Gastrocnemius medialis (tissue), 4 donors: ENCODE measurements around the gene CACNA1C.

Experiments
- POLR2A ChIP-seq, 2 donors: fragments of 450-650 bp; IDR thresholded peaks; one replicate each; pipeline ENCODE4 v1.6.1; 2017; ENCODE audit warnings: antibody characterized with exemption in 2 of 2, mild to moderate bottlenecking in 2 of 2, moderate library complexity in 2 of 2
- TF ChIP-seq, protein P1 (sequence below), 5 experiments: fragments of 450-650 bp in 3 of 5; fragments of 200-600 bp in 2 of 5; sonication (generic) in 2 of 5; IDR thresholded peaks in 4 of 5; conservative IDR thresholded peaks in 1 of 5; 1 replicate in 4 of 5; 2 replicates in 1 of 5; pipeline ENCODE4 v1.5.1; 2016 to 2019; ENCODE audit warnings: antibody characterized with exemption in 5 of 5, mild to moderate bottlenecking in 3 of 5, moderate library complexity in 3 of 5

DNA sequence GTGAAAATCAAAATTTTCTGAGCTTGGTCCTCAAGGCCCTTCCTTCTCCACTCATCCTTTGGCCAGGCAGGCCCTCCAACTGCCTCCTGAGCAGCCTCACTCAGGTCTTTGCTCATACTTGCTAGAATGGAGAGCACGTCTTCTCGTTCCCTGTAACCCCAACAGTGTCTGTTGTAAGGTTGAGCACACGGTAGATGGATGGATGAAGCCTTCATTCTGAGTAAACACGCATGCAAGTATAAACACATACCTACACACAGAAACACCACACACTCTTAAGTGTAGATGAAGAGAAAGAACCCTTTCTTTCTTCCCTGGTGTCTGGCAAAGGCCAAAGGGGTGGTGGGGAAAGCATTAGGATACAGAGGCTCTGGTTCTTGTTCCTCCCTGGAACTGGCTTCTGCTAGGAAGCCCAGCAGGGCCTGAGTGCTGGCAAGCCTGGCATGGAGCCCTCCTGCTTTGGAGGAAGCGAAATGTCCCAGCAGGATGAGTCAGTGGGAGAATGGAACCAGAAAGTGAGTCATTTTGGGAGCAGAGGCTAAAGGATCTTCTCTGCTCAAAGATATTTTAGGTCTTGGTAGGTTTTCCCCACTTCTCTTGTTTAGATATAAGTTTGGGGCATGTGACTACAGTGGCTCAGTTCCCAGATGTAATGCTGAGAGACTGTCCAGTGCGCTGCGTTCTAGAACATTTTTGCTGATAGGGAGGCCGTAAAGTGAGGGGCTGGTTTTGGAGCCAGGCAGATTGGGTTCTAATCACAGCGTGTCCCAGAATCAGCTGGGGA, 127.4 kb downstream of the CACNA1C start:
- TF ChIP-seq, protein P1, sequence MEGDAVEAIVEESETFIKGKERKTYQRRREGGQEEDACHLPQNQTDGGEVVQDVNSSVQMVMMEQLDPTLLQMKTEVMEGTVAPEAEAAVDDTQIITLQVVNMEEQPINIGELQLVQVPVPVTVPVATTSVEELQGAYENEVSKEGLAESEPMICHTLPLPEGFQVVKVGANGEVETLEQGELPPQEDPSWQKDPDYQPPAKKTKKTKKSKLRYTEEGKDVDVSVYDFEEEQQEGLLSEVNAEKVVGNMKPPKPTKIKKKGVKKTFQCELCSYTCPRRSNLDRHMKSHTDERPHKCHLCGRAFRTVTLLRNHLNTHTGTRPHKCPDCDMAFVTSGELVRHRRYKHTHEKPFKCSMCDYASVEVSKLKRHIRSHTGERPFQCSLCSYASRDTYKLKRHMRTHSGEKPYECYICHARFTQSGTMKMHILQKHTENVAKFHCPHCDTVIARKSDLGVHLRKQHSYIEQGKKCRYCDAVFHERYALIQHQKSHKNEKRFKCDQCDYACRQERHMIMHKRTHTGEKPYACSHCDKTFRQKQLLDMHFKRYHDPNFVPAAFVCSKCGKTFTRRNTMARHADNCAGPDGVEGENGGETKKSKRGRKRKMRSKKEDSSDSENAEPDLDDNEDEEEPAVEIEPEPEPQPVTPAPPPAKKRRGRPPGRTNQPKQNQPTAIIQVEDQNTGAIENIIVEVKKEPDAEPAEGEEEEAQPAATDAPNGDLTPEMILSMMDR (IDR thresholded peaks at IDR 0.05 in 4 of 5, conservative IDR thresholded peaks at IDR 0.05 in 1 of 5), result no peak
- TF ChIP-seq POLR2A (IDR thresholded peaks at IDR 0.05), result no peak
